Smooth muscle cell (in vitro differentiated cells): ENCODE measurements around the gene MGRN1. TPM values are rescaled to one million over a fixed set of nuclear protein-coding genes. Genes with fewer than 3 reads are reported as not detected.

ENCODE experiments used
- DNase-seq: peaks from one replicate; lab custom pipeline; 2025; ENCODE audit not compliant: unreplicated experiment; lab: John Stamatoyannopoulos, UW
- H2AFZ ChIP-seq: fragments of 200-600 bp; sonication (generic); 2 replicates; pipeline ENCODE4 v1.6.0; 2016; ENCODE audit warnings: antibody characterized with exemption, low read depth, mild to moderate bottlenecking
- H3F3A ChIP-seq: fragments of 200-600 bp; sonication (generic); 2 replicates; pipeline ENCODE4 v1.6.0; 2017; ENCODE audit warnings: antibody characterized with exemption, low read depth
- H3K27ac ChIP-seq: fragments of 200-600 bp; sonication (generic); 2 replicates; pipeline ENCODE4 v1.5.1; 2016; ENCODE audit warnings: low read depth, mild to moderate bottlenecking
- H3K27me3 ChIP-seq: fragments of 200-600 bp; sonication (generic); 2 replicates; pipeline ENCODE4 v1.6.1; 2016; ENCODE audit warnings: low read depth, mild to moderate bottlenecking
- H3K36me3 ChIP-seq: fragments of 200-600 bp; sonication (generic); 2 replicates; pipeline ENCODE4 v1.5.1; 2016; ENCODE audit warnings: low read depth
- H3K4me1 ChIP-seq: fragments of 200-600 bp; sonication (generic); 2 replicates; pipeline ENCODE4 v1.5.1; 2016; ENCODE audit warnings: low read depth
- H3K4me2 ChIP-seq: fragments of 200-600 bp; sonication (generic); 2 replicates; pipeline ENCODE4 v1.6.0; 2016; ENCODE audit warnings: mild to moderate bottlenecking
- H3K4me3 ChIP-seq: fragments of 200-600 bp; sonication (generic); 2 replicates; pipeline ENCODE4 v1.5.1; 2016; ENCODE audit warnings: mild to moderate bottlenecking
- H3K79me2 ChIP-seq: fragments of 200-600 bp; sonication (generic); 2 replicates; pipeline ENCODE4 v1.6.0; 2016; ENCODE audit warnings: low read depth, mild to moderate bottlenecking
- H3K9ac ChIP-seq: fragments of 200-600 bp; sonication (generic); 2 replicates; pipeline ENCODE4 v1.6.0; 2016; ENCODE audit warnings: low read depth
- H3K9me3 ChIP-seq: fragments of 200-600 bp; sonication (generic); replicated peaks from 2 replicates; pipeline ENCODE4 v1.5.1; 2016; ENCODE audit warnings: low read depth
- H4K20me1 ChIP-seq: fragments of 200-600 bp; sonication (generic); 2 replicates; pipeline ENCODE4 v1.6.0; 2016; ENCODE audit warnings: low read depth
- CTCF ChIP-seq: fragments of 200-600 bp; sonication (generic); IDR thresholded peaks from 2 replicates; pipeline ENCODE4 v1.5.1; 2017; ENCODE audit warnings: borderline replicate concordance, mild to moderate bottlenecking, antibody characterized with exemption; ENCODE audit not compliant: insufficient read depth, poor library complexity, severe bottlenecking
- WGBS: methylation state at CpG from one replicate; pipeline ENCODE4 v1.1.7; 2016; ENCODE audit warnings: low lambda C conversion rate; 5-methylcytosine and 5-hydroxymethylcytosine counted together
- polyA plus RNA-seq: library from polyadenylated mRNA; unstranded; fragments of >200 nt; fragmentation: Nextera tagmentation; extraction: Ambion mirVana; gene quantifications from 2 replicates; pipeline ENCODE4 v1.2.1, GENCODE V29; 2016
- total RNA-seq: library from RNA; depleted of rRNA; stranded (reverse); fragments of >200 nt; gene quantifications from 2 replicates; pipeline ENCODE4 v1.2.3, GENCODE V29; 2014

The MGRN1 gene
- total and polyA plus RNA-seq, 2 experiments from 2014 or later = 22.0 to 23.2 TPM

- no peak for TF ChIP-seq CTCF
- no peaks in the 10 kb centered on the region for H3K27me3 ChIP-seq
- no peak overlapping the region for H3K4me3 ChIP-seq
- no peak overlapping the region for H3K4me2 ChIP-seq
- DNase-seq = no peak
- no peaks in the 10 kb centered on the region for H3K79me2 ChIP-seq
- no peaks in the 10 kb centered on the region for H3K9me3 ChIP-seq
- no peaks in the 10 kb centered on the region for H3K4me1 ChIP-seq
- peaks cover 5% of the 10 kb centered on the region for H4K20me1 ChIP-seq
- WGBS = 90% methylated on average over 12 of the region's 12 CpGs
- no peak overlapping the region for H3K27ac ChIP-seq
- peaks cover 9% of the 10 kb centered on the region for H3F3A ChIP-seq
- H2AFZ ChIP-seq = no peak overlapping the region
- H3K9ac ChIP-seq = no peak overlapping the region
- H3K36me3 ChIP-seq = no peaks in the 10 kb centered on the region
Observed at GRCh38 chr16:4695473-4696171, 71.0 kb downstream of the MGRN1 start.

DNA sequence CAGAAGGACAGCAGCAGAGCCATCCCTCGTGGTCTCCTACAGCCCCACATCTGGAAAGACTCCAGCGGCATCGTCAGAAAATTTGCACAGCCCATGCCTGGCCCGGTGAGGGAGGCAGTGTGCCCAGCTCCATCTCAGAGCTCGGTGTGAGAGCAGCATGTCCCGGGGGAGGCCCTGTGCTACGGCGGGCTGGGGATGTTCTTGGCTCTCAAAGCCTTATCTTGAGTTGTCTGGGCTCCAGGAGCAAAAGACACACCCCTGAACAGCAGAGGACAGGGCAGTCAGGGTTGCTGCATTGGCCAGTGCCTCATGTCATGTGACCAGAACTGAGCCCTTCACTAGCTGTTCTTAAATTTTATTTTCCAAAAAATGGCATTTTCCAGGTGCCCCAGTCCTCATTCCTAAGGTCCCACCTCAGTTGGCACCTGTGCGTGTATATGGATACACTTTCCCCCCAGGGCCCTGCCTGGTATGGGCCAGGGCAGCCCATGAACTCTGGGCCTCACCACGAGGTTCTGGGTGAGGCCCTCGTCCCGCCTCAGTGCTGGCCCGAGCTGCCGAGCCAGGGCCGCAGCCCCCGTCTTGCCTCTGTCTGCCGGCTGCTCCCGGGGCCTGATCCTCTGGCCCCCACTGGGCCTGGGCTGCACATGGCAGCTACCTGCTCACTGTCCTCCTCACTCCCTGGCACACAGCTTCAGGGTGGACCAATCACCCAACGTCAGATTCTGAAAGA, 71.7 kb downstream of the MGRN1 start:
- H3F3A ChIP-seq = peaks cover 9% of the 10 kb centered on the region
- no peaks in the 10 kb centered on the region for H3K4me1 ChIP-seq
- no peaks in the 10 kb centered on the region for H3K36me3 ChIP-seq
- no peaks in the 10 kb centered on the region for H3K79me2 ChIP-seq
- no peaks in the 10 kb centered on the region for H3K9me3 ChIP-seq
- H3K9ac ChIP-seq = no peak overlapping the region
- no peak overlapping the region for H3K4me2 ChIP-seq
- DNase-seq = no peak
- whole genome bisulfite sequencing = 95% methylated on average over 19 of the region's 19 CpGs
- no peak overlapping the region for H3K27ac ChIP-seq
- peaks cover 5% of the 10 kb centered on the region for H4K20me1 ChIP-seq
- no peak for TF ChIP-seq CTCF
- H3K27me3 ChIP-seq = no peaks in the 10 kb centered on the region
- no peak overlapping the region for H2AFZ ChIP-seq
- no peak overlapping the region for H3K4me3 ChIP-seq

GRCh38 chr16:4696905-4697847, 72.5 kb downstream of the MGRN1 start:
- no peaks in the 10 kb centered on the region for H3K9me3 ChIP-seq
- no peaks in the 10 kb centered on the region for H3K79me2 ChIP-seq
- H3K27me3 ChIP-seq = no peaks in the 10 kb centered on the region
- DNase-seq = no peak
- H3K4me3 ChIP-seq = no peak overlapping the region
- H3K4me2 ChIP-seq = no peak overlapping the region
- H3K4me1 ChIP-seq = no peaks in the 10 kb centered on the region
- WGBS = 95% methylated on average over 33 of the region's 33 CpGs
- TF ChIP-seq CTCF = no peak
- H4K20me1 ChIP-seq = peaks cover 11% of the 10 kb centered on the region
- H2AFZ ChIP-seq = no peak overlapping the region
- no peak overlapping the region for H3K27ac ChIP-seq
- H3K9ac ChIP-seq = no peak overlapping the region
- no peaks in the 10 kb centered on the region for H3K36me3 ChIP-seq
- H3F3A ChIP-seq = peaks cover 9% of the 10 kb centered on the region
